ENCODE data around the gene C16orf54. TPM values are rescaled to one million over a fixed set of nuclear protein-coding genes. Genes with fewer than 3 reads are reported as not detected.
"Not testable (repeated sequence)": the region's sequence is repeated elsewhere in the genome, so short reads cannot be mapped to it uniquely, and the experiment has no call there.

Gene C16orf54
- total RNA-seq, 1 experiment from 2014 or later, result not detected

GRCh38 chr16:29753516-29753915, 7.7 kb upstream of the C16orf54 start:
- no peak for DNase-seq (ENCODE audit: unreplicated experiment)
- H3K4me1 Mint-ChIP-seq (ENCODE audit: insufficient read depth, unreplicated experiment), result no peaks in the 10 kb centered on the region
- no peak for TF ChIP-seq CTCF (IDR thresholded peaks at IDR 0.05; ENCODE audit: unreplicated experiment)
- no peaks in the 10 kb centered on the region for H3K36me3 Mint-ChIP-seq (ENCODE audit: insufficient read depth, unreplicated experiment)
- POLR2A ChIA-PET, result no interaction called here
- H3K4me3 Mint-ChIP-seq (ENCODE audit: unreplicated experiment), result no peak overlapping the region
- intact Hi-C loops (cut with micrococcal nuclease), result no loop called here
- no TSS peak for BruUV-seq (replicated peaks)
- no peaks in the 10 kb centered on the region for H3K9me3 Mint-ChIP-seq (ENCODE audit: unreplicated experiment)
- no peak overlapping the region for H3K27ac Mint-ChIP-seq (ENCODE audit: low read depth, unreplicated experiment)
- CTCF ChIA-PET, result interaction anchor here (0.6 kb wide), 1 partner anchor 21 kb away, joined by 3 read pairs; no protein-coding TSS in a partner anchor
- no peaks in the 10 kb centered on the region for H3K27me3 Mint-ChIP-seq (ENCODE audit: insufficient read depth, unreplicated experiment)

GRCh38 chr16:29748760-29749149, 3.0 kb upstream of the C16orf54 start:
- H3K4me1 Mint-ChIP-seq (ENCODE audit: insufficient read depth, unreplicated experiment); BruUV-seq (replicated peaks); POLR2A ChIA-PET; H3K36me3 Mint-ChIP-seq (ENCODE audit: insufficient read depth, unreplicated experiment); intact Hi-C loops (cut with micrococcal nuclease); DNase-seq (ENCODE audit: unreplicated experiment); H3K4me3 Mint-ChIP-seq (ENCODE audit: unreplicated experiment); H3K27ac Mint-ChIP-seq (ENCODE audit: low read depth, unreplicated experiment); H3K9me3 Mint-ChIP-seq (ENCODE audit: unreplicated experiment): not testable (repeated sequence)
- H3K27me3 Mint-ChIP-seq (ENCODE audit: insufficient read depth, unreplicated experiment), result peaks cover 11% of the 10 kb centered on the region
- CTCF ChIA-PET, result interaction anchor here (0.6 to 1.0 kb wide), 2 partner anchors 10 to 335 kb away, joined by 3 to 4 read pairs; no protein-coding TSS in a partner anchor

GRCh38 chr16:29747947-29748759, 2.4 kb upstream of the C16orf54 start:
- POLR2A ChIA-PET, result no interaction called here
- intact Hi-C loops (cut with micrococcal nuclease), result no loop called here
- BruUV-seq (replicated peaks), result no TSS peak
- Mint-ChIP-seq H3K36me3 (ENCODE audit: insufficient read depth, unreplicated experiment) (peaks cover 8% of the 10 kb centered on the region), H3K4me3 (ENCODE audit: unreplicated experiment) (no peak overlapping the region), H3K9me3 (ENCODE audit: unreplicated experiment) (no peaks in the 10 kb centered on the region), H3K27me3 (ENCODE audit: insufficient read depth, unreplicated experiment) (peaks cover 11% of the 10 kb centered on the region), H3K4me1 (ENCODE audit: insufficient read depth, unreplicated experiment) (no peaks in the 10 kb centered on the region), H3K27ac (ENCODE audit: low read depth, unreplicated experiment) (no peak overlapping the region)
- TF ChIP-seq CTCF (IDR thresholded peaks at IDR 0.05; ENCODE audit: unreplicated experiment), result no peak
- DNase-seq (ENCODE audit: unreplicated experiment), result no peak
- CTCF ChIA-PET, result interaction anchor here (0.6 to 1.0 kb wide), 2 partner anchors 9 to 24 kb away, joined by 3 to 4 read pairs; no protein-coding TSS in a partner anchor

GRCh38 chr16:29746518-29746917, 728 bp upstream of the C16orf54 start:
- peaks cover 16% of the 10 kb centered on the region for H3K27me3 Mint-ChIP-seq (ENCODE audit: insufficient read depth, unreplicated experiment)
- BruUV-seq (replicated peaks); H3K9me3 Mint-ChIP-seq (ENCODE audit: unreplicated experiment); H3K36me3 Mint-ChIP-seq (ENCODE audit: insufficient read depth, unreplicated experiment); DNase-seq (ENCODE audit: unreplicated experiment); intact Hi-C loops (cut with micrococcal nuclease); H3K4me3 Mint-ChIP-seq (ENCODE audit: unreplicated experiment); H3K4me1 Mint-ChIP-seq (ENCODE audit: insufficient read depth, unreplicated experiment); POLR2A ChIA-PET; H3K27ac Mint-ChIP-seq (ENCODE audit: low read depth, unreplicated experiment): not testable (repeated sequence)
- CTCF ChIA-PET, result interaction anchor here (0.6 kb wide), 1 partner anchor 1131 kb away, joined by 4 read pairs; no protein-coding TSS in a partner anchor

- CTCF ChIA-PET, result no interaction called here
- H3K9me3 Mint-ChIP-seq (ENCODE audit: unreplicated experiment), result no peaks in the 10 kb centered on the region
- intact Hi-C loops (cut with micrococcal nuclease), result no loop called here
- peaks cover 8% of the 10 kb centered on the region for H3K36me3 Mint-ChIP-seq (ENCODE audit: insufficient read depth, unreplicated experiment)
- POLR2A ChIA-PET, result no interaction called here
- peaks cover 28% of the 10 kb centered on the region for H3K27me3 Mint-ChIP-seq (ENCODE audit: insufficient read depth, unreplicated experiment)
- no peak for TF ChIP-seq CTCF (IDR thresholded peaks at IDR 0.05; ENCODE audit: unreplicated experiment)
- no peak overlapping the region for H3K27ac Mint-ChIP-seq (ENCODE audit: low read depth, unreplicated experiment)
- H3K4me3 Mint-ChIP-seq (ENCODE audit: unreplicated experiment), result no peak overlapping the region
- no peak for DNase-seq (ENCODE audit: unreplicated experiment)
- no peaks in the 10 kb centered on the region for H3K4me1 Mint-ChIP-seq (ENCODE audit: insufficient read depth, unreplicated experiment)
- no TSS peak for BruUV-seq (replicated peaks)
Measured at GRCh38 chr16:29745121-29745852, 503 bp downstream of the C16orf54 start.
